ENCODE data around the gene KLHDC4. TPM values are rescaled to one million over a fixed set of nuclear protein-coding genes. Genes with fewer than 3 reads are reported as not detected.

The KLHDC4 gene
- total and polyA plus RNA-seq, 2 donors from 2014 or later, result 25.0 to 42.2 TPM

DNA sequence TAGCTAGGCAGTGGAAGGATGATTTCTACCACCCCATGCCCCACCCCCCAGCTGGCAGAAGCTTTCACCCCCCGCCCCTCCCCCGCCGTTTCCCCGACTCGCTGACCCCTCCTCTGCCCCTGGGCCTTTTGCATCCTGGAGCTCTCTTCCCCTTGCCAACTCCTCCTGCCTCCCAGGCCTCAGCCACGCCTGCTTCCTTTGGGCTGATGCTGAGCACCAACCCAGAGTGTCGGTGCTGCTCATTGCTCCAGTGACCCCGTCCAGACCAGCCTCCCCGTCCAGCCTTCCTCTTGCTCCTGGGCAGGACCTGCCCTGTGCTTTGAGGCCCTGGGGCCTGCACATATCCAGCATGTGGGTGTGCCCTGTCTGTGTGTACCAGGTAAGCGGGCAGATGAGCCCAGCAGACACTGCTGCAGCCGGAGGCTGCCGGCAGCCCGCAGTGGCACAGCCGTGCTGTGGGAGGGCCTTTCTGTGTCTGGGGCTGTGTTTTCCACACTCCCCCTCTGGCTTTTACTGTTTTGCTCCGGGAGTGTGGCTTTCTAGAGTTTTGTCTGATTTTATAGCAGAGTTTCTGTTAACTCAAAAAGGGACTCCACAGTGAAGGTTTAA is 90.6 kb downstream of the KLHDC4 start:
- Histone ChIP-seq H3K27ac (ENCODE audit: low read depth in 2 of 2, low read length in 2 of 2) (no peak overlapping the region), H3K4me1 (ENCODE audit: control insufficient read depth in 2 of 3, insufficient read depth in 2 of 3, low read depth in 1 of 3, low read length in 3 of 3) (no peaks in the 10 kb centered on the region), H3K9ac (ENCODE audit: low read length in 3 of 3) (no peak overlapping the region), H3K4me3 (ENCODE audit: low read length in 3 of 3) (no peak overlapping the region), H3K9me3 (ENCODE audit: control insufficient read depth in 2 of 3, insufficient read depth in 1 of 3, low read length in 3 of 3) (no peaks in the 10 kb centered on the region), H3K36me3 (ENCODE audit: control insufficient read depth in 2 of 3, insufficient read depth in 3 of 3, low read length in 3 of 3) (no peaks in the 10 kb centered on the region), H3K27me3 (ENCODE audit: control insufficient read depth, insufficient read depth, low read length) (no peaks in the 10 kb centered on the region)
- TF ChIP-seq, protein P1, sequence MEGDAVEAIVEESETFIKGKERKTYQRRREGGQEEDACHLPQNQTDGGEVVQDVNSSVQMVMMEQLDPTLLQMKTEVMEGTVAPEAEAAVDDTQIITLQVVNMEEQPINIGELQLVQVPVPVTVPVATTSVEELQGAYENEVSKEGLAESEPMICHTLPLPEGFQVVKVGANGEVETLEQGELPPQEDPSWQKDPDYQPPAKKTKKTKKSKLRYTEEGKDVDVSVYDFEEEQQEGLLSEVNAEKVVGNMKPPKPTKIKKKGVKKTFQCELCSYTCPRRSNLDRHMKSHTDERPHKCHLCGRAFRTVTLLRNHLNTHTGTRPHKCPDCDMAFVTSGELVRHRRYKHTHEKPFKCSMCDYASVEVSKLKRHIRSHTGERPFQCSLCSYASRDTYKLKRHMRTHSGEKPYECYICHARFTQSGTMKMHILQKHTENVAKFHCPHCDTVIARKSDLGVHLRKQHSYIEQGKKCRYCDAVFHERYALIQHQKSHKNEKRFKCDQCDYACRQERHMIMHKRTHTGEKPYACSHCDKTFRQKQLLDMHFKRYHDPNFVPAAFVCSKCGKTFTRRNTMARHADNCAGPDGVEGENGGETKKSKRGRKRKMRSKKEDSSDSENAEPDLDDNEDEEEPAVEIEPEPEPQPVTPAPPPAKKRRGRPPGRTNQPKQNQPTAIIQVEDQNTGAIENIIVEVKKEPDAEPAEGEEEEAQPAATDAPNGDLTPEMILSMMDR (IDR thresholded peaks at IDR 0.05; ENCODE audit: borderline replicate concordance, extremely low read depth, insufficient read depth), result no peak
- FAIRE-seq, result no peak
- intact Hi-C loops (cut with DNase I), result no loop called here
- no peak for DNase-seq

DNA sequence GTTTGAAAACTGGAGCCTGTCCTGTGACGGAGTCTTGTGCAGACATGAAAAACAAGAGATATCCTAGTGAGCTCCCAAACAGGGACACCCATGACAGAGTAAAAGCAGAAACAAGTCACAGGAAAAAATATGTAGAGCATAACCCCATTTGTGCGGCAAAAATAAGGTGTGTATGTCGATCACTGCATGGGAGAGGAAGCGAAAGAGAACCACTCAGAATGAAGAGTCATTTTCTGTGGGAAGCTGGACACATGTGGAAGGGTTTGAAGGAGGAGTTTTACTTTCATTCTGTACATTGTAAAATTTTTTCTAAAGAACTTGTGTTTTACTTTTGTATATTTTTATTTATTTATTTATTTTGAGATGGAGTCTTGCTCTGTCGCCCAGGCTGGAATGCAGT is 91.4 kb downstream of the KLHDC4 start:
- FAIRE-seq (no peak), DNase-seq (no peak)
- Histone ChIP-seq H3K36me3 (ENCODE audit: control insufficient read depth in 2 of 3, insufficient read depth in 3 of 3, low read length in 3 of 3) (no peaks in the 10 kb centered on the region), H3K27me3 (ENCODE audit: control insufficient read depth, insufficient read depth, low read length) (no peaks in the 10 kb centered on the region), H3K4me3 (ENCODE audit: low read length in 3 of 3) (no peak overlapping the region), H3K27ac (ENCODE audit: low read depth in 2 of 2, low read length in 2 of 2) (no peak overlapping the region), H3K9ac (ENCODE audit: low read length in 3 of 3) (no peak overlapping the region), H3K9me3 (ENCODE audit: control insufficient read depth in 2 of 3, insufficient read depth in 1 of 3, low read length in 3 of 3) (no peaks in the 10 kb centered on the region), H3K4me1 (ENCODE audit: control insufficient read depth in 2 of 3, insufficient read depth in 2 of 3, low read depth in 1 of 3, low read length in 3 of 3) (no peaks in the 10 kb centered on the region)
- intact Hi-C loops (cut with DNase I), result no loop called here
- TF ChIP-seq, protein P1 (IDR thresholded peaks at IDR 0.05; ENCODE audit: borderline replicate concordance, extremely low read depth, insufficient read depth), result no peak

DNA sequence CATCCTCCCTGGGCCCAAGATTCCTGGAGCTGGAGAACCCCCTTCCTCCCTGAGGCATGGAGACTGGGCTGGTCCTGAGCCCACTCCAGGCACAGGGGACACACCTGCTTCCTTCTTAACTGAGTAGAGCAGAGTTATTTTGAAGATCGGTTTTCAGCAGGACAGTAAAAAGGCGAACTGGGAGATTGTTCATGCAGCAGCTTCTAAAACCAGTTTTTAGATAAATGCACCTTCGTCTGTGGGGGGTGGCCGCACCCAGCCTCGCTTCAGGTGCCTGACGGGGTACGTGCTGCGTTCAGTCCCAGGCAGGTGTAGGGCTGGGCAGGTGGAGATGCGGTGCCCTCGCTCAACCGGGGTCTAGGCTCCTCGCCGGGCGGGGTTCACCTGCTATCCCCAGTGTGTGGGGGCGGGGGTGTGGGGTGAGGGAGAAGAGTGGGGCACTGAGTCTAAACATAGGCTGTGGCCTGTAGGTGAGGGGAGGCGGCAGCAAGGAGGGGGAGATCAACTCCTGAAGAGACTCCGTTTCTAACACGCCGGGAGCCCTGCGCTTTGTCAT is 94.0 kb downstream of the KLHDC4 start:
- no peak for DNase-seq
- TF ChIP-seq, protein P1 (IDR thresholded peaks at IDR 0.05; ENCODE audit: borderline replicate concordance, extremely low read depth, insufficient read depth), result no peak

More for the DNA sequence above, 94.0 kb downstream of the KLHDC4 start:
- Histone ChIP-seq H3K36me3 (ENCODE audit: control insufficient read depth in 2 of 3, insufficient read depth in 3 of 3, low read length in 3 of 3) (no peaks in the 10 kb centered on the region), H3K4me1 (ENCODE audit: control insufficient read depth in 2 of 3, insufficient read depth in 2 of 3, low read depth in 1 of 3, low read length in 3 of 3) (no peaks in the 10 kb centered on the region), H3K27ac (ENCODE audit: low read depth in 2 of 2, low read length in 2 of 2) (no peak overlapping the region), H3K9me3 (ENCODE audit: control insufficient read depth in 2 of 3, insufficient read depth in 1 of 3, low read length in 3 of 3) (no peaks in the 10 kb centered on the region), H3K9ac (ENCODE audit: low read length in 3 of 3) (no peak overlapping the region), H3K4me3 (ENCODE audit: low read length in 3 of 3) (no peak overlapping the region), H3K27me3 (ENCODE audit: control insufficient read depth, insufficient read depth, low read length) (no peaks in the 10 kb centered on the region)
- intact Hi-C loops (cut with DNase I), result no loop called here
- FAIRE-seq, result no peak
